Stomach (tissue), 9 donors: ENCODE measurements around the gene CCDC28B. TPM values are rescaled to one million over a fixed set of nuclear protein-coding genes. Genes with fewer than 3 reads are reported as not detected.
A peak's percentile ranks its signal among the peaks of the same experiment; 100 is the strongest.
"Not testable (repeated sequence)": the region's sequence is repeated elsewhere in the genome, so short reads cannot be mapped to it uniquely, and the experiment has no call there.

ENCODE experiments used
- DNase-seq, 2 donors: peaks; one replicate each; pipeline versions ENCODE4 v3.0.0 to v3.0.0-alpha.2; 2013 to 2019
- H3K27ac ChIP-seq, 5 donors: fragments of 200-600 bp in 4 of 5; sonication (generic) in 4 of 5; one replicate each; pipeline ENCODE4 v1.5.1; 2013 to 2019; ENCODE audit warnings: mild to moderate bottlenecking in 1 of 5, moderate library complexity in 1 of 5
- H3K27me3 ChIP-seq, 3 donors: fragments of 200-600 bp; sonication (generic); one replicate each; pipeline ENCODE4 v1.5.1; 2017 to 2019; ENCODE audit warnings: mixed run types in 1 of 3
- H3K36me3 ChIP-seq, 4 donors: fragments of 200-600 bp; sonication (generic); 1 replicate in 3 of 4; 2 replicates in 1 of 4; pipeline ENCODE4 v1.5.1; 2016 to 2019
- H3K4me1 ChIP-seq, 4 donors: fragments of 200-600 bp; sonication (generic); one replicate each; pipeline ENCODE4 v1.5.1; 2016 to 2019
- H3K4me3 ChIP-seq, 4 donors: fragments of 200-600 bp; sonication (generic) in 3 of 4; one replicate each; pipeline ENCODE4 v1.5.1; 2016 to 2019; ENCODE audit warnings: mild to moderate bottlenecking in 1 of 4
- H3K9me3 ChIP-seq, 4 donors: fragments of 200-600 bp; sonication (generic); one replicate each; pipeline ENCODE4 v1.5.1; 2016 to 2019
- CTCF ChIP-seq, 7 experiments: fragments of 450-650 bp in 4 of 7; fragments of 200-600 bp in 3 of 7; sonication (generic) in 3 of 7; IDR thresholded peaks; one replicate each; pipeline ENCODE4 v1.5.1; 2016 to 2019; ENCODE audit warnings: antibody characterized with exemption in 7 of 7, control low read depth in 2 of 7, mild to moderate bottlenecking in 1 of 7
- EP300 ChIP-seq: sonication (generic); formaldehyde crosslinking; IDR thresholded peaks from one replicate; pipeline ENCODE4 v1.6.1; 2017; ENCODE audit warnings: antibody characterized with exemption
- POLR2A ChIP-seq, 4 donors: fragments of 450-650 bp; IDR thresholded peaks; one replicate each; pipeline ENCODE4 v1.6.1; 2016; ENCODE audit warnings: antibody characterized with exemption in 4 of 4, control low read depth in 2 of 4, mild to moderate bottlenecking in 1 of 4, moderate library complexity in 1 of 4
- POLR2AphosphoS5 ChIP-seq, 3 donors: sonication (generic); formaldehyde crosslinking; IDR thresholded peaks; one replicate each; pipeline ENCODE4 v1.6.1; 2016; ENCODE audit warnings: antibody characterized with exemption in 3 of 3
- WGBS, 5 donors: extraction: QIAGEN DNeasy Blood & Tissue Kit in 3 of 5; methylation state at CpG; one replicate each; pipeline versions ENCODE4 v1.1.5 to v1.1.7; 2013 to 2018; 5-methylcytosine and 5-hydroxymethylcytosine counted together
- intact Hi-C: fragments of 100-400 bp; cut with DNase I; formaldehyde crosslinking; loops from one replicate; pipeline ENCODE4 v1.15.1; 2023; ENCODE audit warnings: low total_unique reads
- polyA plus RNA-seq, 3 donors: library from polyadenylated mRNA; stranded (reverse); fragments of 200-250 nt; gene quantifications; one replicate each; pipeline ENCODE4 v1.2.3, GENCODE V29; 2013
- total RNA-seq, 5 donors: library from RNA; depleted of rRNA; stranded (reverse); fragments of >200 nt; gene quantifications; one replicate each; pipeline versions ENCODE4 v1.1.0 to v1.2.3, GENCODE V29; 2014 to 2016
- donor health status: healthy with polysubstance abuse.
- donor health status: Bipolar disorder and iron deficiency.
- donor health status: healthy.

Gene CCDC28B
- total and polyA plus RNA-seq, 8 donors, result 0.45 to 27.8 (median 9.7) TPM; not detected in 2

DNA sequence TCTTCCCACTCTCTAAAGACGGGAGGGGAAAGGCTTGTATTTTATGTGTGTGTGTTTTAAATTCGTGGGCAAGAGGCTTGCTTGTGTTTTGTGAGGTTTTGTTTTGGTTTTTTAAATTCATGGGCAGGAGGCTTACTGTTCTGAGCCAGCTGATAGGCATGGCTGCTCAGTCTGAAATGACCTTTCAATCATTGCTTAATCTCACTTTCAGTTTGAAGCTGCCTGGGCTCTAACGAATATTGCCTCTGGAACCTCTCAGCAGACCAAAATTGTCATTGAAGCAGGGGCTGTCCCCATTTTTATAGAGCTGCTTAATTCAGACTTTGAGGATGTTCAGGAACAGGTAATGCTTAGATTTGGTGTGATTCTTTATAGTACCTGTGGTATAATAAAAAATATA is 41.2 kb upstream of the CCDC28B start:
- DNase-seq, result no peak
- Histone ChIP-seq H3K4me3 (no peak overlapping the region), H3K27ac (no peak overlapping the region), H3K4me1 (peaks cover 0 to under 1% (median 0%) of the 10 kb centered on the region in 4 donors), H3K36me3 (peaks cover 75 to 99% (median 96%) of the 10 kb centered on the region in 4 donors), H3K27me3 (no peaks in the 10 kb centered on the region), H3K9me3 (no peaks in the 10 kb centered on the region)
- WGBS, 5 donors, result 71 to 87% (median 73%) methylated on average over 3 of the region's 3 CpGs
- intact Hi-C loops, result no loop called here
- TF ChIP-seq POLR2AphosphoS5 (IDR thresholded peaks at IDR 0.05) (no peak), CTCF (IDR thresholded peaks at IDR 0.05) (no peak), EP300 (no peak)

DNA sequence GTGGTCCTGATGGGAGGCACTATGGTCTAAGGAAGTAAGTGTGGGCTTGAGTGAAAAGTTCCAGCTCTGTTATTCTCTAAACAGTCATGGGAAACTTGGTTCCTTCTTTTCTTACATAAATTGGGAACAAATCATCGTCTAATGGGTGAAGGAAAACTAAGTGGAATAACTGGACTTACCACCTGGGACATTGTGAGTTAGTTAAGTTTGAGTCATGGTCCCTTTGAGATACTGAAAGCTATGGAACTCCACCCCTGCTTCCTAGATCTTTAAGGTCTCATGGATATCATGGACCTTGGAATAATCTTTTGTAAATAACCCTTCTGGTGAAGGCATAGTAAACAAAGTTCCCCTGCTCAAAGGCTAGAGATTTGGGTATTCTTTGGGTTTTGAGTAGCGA is 37.0 kb upstream of the CCDC28B start:
- intact Hi-C loops, result no loop called here
- WGBS, 5 donors, result 68 to 78% (median 70%) methylated on average over 2 of the region's 2 CpGs
- peak overlapping the region in 1 of 5 donors; percentile 5 for H3K27ac ChIP-seq
- no peaks in the 10 kb centered on the region for H3K4me1 ChIP-seq
- no peaks in the 10 kb centered on the region for H3K9me3 ChIP-seq
- no peaks in the 10 kb centered on the region for H3K27me3 ChIP-seq
- peak in 1 of 2 donors; percentile 23 for DNase-seq
- peak in 1 of 3 donors; percentile 9 for TF ChIP-seq POLR2AphosphoS5 (IDR thresholded peaks at IDR 0.05)
- TF ChIP-seq POLR2A (IDR thresholded peaks at IDR 0.05), result no peak
- peaks cover 71 to 100% (median 98%) of the 10 kb centered on the region in 4 donors for H3K36me3 ChIP-seq
- H3K4me3 ChIP-seq, result no peak overlapping the region

GRCh38 chr1:32165633-32166032 is 34.8 kb upstream of the CCDC28B start:
- H3K4me3 ChIP-seq, H3K27me3 ChIP-seq, H3K9me3 ChIP-seq, H3K4me1 ChIP-seq, intact Hi-C loops, DNase-seq, H3K27ac ChIP-seq: not testable (repeated sequence)
- 91 to 97% (median 95%) methylated on average over 10 of the region's 10 CpGs for WGBS, 5 donors
- H3K36me3 ChIP-seq, result peaks cover 61 to 100% (median 98%) of the 10 kb centered on the region in 4 donors

DNA sequence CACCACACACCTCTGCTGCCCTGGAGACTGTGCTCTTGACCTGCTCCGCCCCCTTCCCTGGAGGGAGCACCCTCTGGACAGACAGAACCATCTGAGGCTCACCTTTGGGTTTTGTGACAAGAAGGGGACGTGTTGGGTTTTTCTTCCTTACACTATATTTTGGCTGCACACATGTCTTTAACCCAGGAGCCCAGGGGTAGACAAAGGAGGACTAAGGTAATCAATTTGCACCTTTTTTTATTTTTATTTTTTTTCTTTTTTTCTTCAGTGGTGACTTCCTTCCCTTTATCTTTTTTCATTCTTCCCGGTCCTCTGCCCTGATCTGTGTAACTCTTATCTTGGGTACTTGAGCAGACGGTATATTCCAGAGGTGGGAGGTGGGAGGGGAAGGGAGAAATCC is 29.4 kb upstream of the CCDC28B start:
- Histone ChIP-seq H3K27ac (no peak overlapping the region), H3K4me3 (no peak overlapping the region), H3K36me3 (peaks cover 55 to 93% (median 92%) of the 10 kb centered on the region in 4 donors), H3K9me3 (no peaks in the 10 kb centered on the region), H3K27me3 (no peaks in the 10 kb centered on the region), H3K4me1 (no peaks in the 10 kb centered on the region)
- intact Hi-C loops, result no loop called here
- TF ChIP-seq POLR2A (IDR thresholded peaks at IDR 0.05), result no peak
- no peak for TF ChIP-seq POLR2AphosphoS5 (IDR thresholded peaks at IDR 0.05)
- TF ChIP-seq CTCF (IDR thresholded peaks at IDR 0.05), result no peak
- TF ChIP-seq EP300, result no peak
- no peak for DNase-seq
- WGBS, 5 donors, result 71 to 80% (median 76%) methylated on average over 4 of the region's 4 CpGs

GRCh38 chr1:32172621-32173245 is 27.7 kb upstream of the CCDC28B start:
- 87 to 100% (median 97%) methylated on average over 1 of the region's 1 CpG for WGBS, 5 donors
- intact Hi-C loops, result no loop called here
- Histone ChIP-seq H3K36me3 (peaks cover 41 to 76% (median 75%) of the 10 kb centered on the region in 4 donors), H3K27ac (no peak overlapping the region), H3K4me1 (no peaks in the 10 kb centered on the region), H3K27me3 (no peaks in the 10 kb centered on the region), H3K9me3 (no peaks in the 10 kb centered on the region), H3K4me3 (no peak overlapping the region)
- DNase-seq, result no peak
- no peak for TF ChIP-seq POLR2AphosphoS5 (IDR thresholded peaks at IDR 0.05)
